Gastroesophageal sphincter (tissue), 4 donors: ENCODE results near the gene WDR20. TPM values are rescaled to one million over a fixed set of nuclear protein-coding genes. Genes with fewer than 3 reads are reported as not detected.
"Not testable (repeated sequence)": the region's sequence is repeated elsewhere in the genome, so short reads cannot be mapped to it uniquely, and the experiment has no call there.

Experiments used
- ATAC-seq: fragments of 150-250 bp; one replicate; pipeline ENCODE4 v1.9.1; 2016; ENCODE audit warnings: mild to moderate bottlenecking, moderate library complexity
- H3K27ac ChIP-seq, 4 donors: fragments of 200-600 bp; sonication (generic) in 3 of 4; 1 replicate in 3 of 4; 2 replicates in 1 of 4; pipeline ENCODE4 v1.5.1; 2016 to 2019
- H3K27me3 ChIP-seq: fragments of 200-600 bp; sonication (generic); one replicate; pipeline ENCODE4 v1.5.1; 2019
- H3K36me3 ChIP-seq, 2 donors: fragments of 200-600 bp; sonication (generic); one replicate each; pipeline ENCODE4 v1.5.1; 2019; ENCODE audit warnings: control low read depth in 1 of 2
- H3K4me1 ChIP-seq, 3 donors: fragments of 200-600 bp; sonication (generic); 1 replicate in 2 of 3; 2 replicates in 1 of 3; pipeline ENCODE4 v1.5.1; 2016 to 2019; ENCODE audit warnings: control low read depth in 2 of 3
- H3K4me3 ChIP-seq, 2 donors: fragments of 200-600 bp; sonication (generic); one replicate each; pipeline ENCODE4 v1.5.1; 2019; ENCODE audit warnings: mild to moderate bottlenecking in 1 of 2, moderate library complexity in 1 of 2
- H3K9me3 ChIP-seq, 3 donors: fragments of 200-600 bp; sonication (generic); one replicate each; pipeline ENCODE4 v1.5.1; 2017 to 2019; ENCODE audit warnings: control low read depth in 2 of 3
- EP300 ChIP-seq: sonication (generic); formaldehyde crosslinking; IDR thresholded peaks from one replicate; pipeline ENCODE4 v1.6.1; 2017; ENCODE audit warnings: antibody characterized with exemption, mild to moderate bottlenecking
- POLR2A ChIP-seq, 2 donors: fragments of 450-650 bp; IDR thresholded peaks; one replicate each; pipeline ENCODE4 v1.6.1; 2017; ENCODE audit warnings: antibody characterized with exemption in 2 of 2, mild to moderate bottlenecking in 2 of 2, moderate library complexity in 1 of 2
- POLR2AphosphoS5 ChIP-seq: sonication (generic); formaldehyde crosslinking; IDR thresholded peaks from one replicate; pipeline ENCODE4 v1.6.1; 2017; ENCODE audit warnings: antibody characterized with exemption
- WGBS, 2 donors: methylation state at CpG; one replicate each; pipeline ENCODE4 v1.1.5; 2018; ENCODE audit warnings: low coverage in 1 of 2; 5-methylcytosine and 5-hydroxymethylcytosine counted together
- total RNA-seq, 4 donors: library from RNA; depleted of rRNA; stranded (reverse); fragments of >200 nt; gene quantifications; one replicate each; pipeline ENCODE4 v1.1.0, GENCODE V29; 2016
- TF ChIP-seq, protein P1 (sequence below), 4 experiments: fragments of 200-600 bp in 2 of 4; fragments of 450-650 bp in 2 of 4; sonication (generic) in 1 of 4; IDR thresholded peaks; one replicate each; pipeline ENCODE4 v1.5.1; 2017 to 2019; ENCODE audit warnings: antibody characterized with exemption in 4 of 4, mild to moderate bottlenecking in 2 of 4, moderate library complexity in 2 of 4

Gene WDR20
- total RNA-seq, 4 donors from 2014 or later, result 24.6 to 33.0 (median 28.9) TPM

DNA sequence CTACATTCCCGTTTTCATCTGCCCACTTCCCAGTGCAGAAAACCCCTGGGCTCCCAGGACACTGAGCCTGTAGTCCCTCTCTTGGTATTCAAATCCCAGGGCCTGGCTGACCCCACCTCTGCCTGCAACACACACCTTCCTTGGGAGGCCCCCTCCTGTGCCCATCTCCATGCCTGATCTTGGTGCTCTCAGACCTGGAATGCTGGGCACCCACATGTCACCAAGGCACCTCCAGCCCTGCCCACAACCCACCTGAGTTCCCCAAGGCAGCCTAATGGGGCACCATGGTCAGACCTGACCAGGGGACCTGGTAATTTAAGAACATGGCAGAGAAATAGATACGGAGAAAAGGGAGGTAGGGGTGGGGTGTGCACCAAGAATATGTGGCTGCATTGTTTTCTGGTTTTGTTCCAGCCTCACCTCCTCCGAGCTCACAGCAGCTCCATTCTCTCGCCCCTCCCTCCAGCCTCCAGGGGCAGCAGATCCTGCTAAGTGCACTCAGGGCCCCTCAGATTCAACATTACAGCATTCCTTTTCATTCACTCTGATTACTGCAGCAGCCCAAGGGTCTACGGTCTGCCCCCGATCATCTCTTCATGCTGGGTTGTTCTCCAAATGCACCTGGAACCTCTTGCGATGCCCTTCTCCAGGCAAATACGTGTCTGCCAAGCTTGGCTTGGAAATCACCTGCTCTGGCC lies 43.7 kb upstream of the WDR20 start:
- H3K9me3 ChIP-seq, result no peaks in the 10 kb centered on the region
- peaks cover 0 to 8% of the 10 kb centered on the region in 2 donors for H3K36me3 ChIP-seq
- TF ChIP-seq EP300, result no peak
- no peak for TF ChIP-seq POLR2A (IDR thresholded peaks at IDR 0.05)
- no peak for TF ChIP-seq POLR2AphosphoS5
- H3K27ac ChIP-seq, result peak overlapping the region in 1 of 4 donors; percentile 27
- H3K27me3 ChIP-seq, result no peaks in the 10 kb centered on the region
- WGBS, 2 donors, result 29 to 47% methylated on average over 7 to 8 of the region's 8 CpGs
- H3K4me3 ChIP-seq, result no peak overlapping the region
- ATAC-seq, result no peak
- peaks cover 0 to 10% (median 0%) of the 10 kb centered on the region in 3 donors for H3K4me1 ChIP-seq

DNA sequence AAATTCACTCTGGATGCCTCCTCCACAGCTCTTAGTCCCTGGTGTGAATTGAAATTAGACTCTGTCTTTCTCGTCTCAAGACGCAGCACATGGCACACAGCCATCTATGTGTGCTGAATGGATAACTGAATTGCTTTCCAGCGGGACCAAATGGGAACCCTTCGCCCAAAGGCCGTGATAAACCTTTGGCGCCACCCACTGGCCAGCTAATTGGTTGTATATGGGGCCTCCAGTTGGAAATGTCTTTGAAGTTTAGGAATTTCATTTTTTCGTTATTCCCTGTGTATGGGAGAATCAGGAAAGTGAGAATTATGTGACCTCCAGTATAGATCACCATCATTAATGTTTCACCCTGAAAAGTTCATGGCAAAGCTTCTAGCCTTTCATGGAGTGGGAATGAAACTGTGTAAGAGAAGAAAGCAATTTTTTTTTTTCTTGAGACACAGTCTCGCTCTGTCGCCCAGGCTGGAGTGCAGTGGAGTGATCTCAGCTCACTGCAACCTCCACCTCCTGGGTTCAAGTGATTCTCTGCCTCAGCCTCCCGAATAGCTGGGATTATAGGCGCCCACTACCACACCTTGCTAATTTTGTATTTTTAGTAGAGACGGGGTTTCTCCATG lies 43.0 kb upstream of the WDR20 start:
- H3K36me3 ChIP-seq, result peaks cover 0 to 15% of the 10 kb centered on the region in 2 donors
- 10 to 31% methylated on average over 8 to 12 of the region's 12 CpGs for WGBS, 2 donors
- no peaks in the 10 kb centered on the region for H3K27me3 ChIP-seq
- peak overlapping the region in 1 of 4 donors; percentile 27 for H3K27ac ChIP-seq
- no peak overlapping the region for H3K4me3 ChIP-seq
- TF ChIP-seq, protein P1, sequence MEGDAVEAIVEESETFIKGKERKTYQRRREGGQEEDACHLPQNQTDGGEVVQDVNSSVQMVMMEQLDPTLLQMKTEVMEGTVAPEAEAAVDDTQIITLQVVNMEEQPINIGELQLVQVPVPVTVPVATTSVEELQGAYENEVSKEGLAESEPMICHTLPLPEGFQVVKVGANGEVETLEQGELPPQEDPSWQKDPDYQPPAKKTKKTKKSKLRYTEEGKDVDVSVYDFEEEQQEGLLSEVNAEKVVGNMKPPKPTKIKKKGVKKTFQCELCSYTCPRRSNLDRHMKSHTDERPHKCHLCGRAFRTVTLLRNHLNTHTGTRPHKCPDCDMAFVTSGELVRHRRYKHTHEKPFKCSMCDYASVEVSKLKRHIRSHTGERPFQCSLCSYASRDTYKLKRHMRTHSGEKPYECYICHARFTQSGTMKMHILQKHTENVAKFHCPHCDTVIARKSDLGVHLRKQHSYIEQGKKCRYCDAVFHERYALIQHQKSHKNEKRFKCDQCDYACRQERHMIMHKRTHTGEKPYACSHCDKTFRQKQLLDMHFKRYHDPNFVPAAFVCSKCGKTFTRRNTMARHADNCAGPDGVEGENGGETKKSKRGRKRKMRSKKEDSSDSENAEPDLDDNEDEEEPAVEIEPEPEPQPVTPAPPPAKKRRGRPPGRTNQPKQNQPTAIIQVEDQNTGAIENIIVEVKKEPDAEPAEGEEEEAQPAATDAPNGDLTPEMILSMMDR (IDR thresholded peaks at IDR 0.05), result peak in 3 of 4 experiments; percentile 71 to 85 (median 76)
- TF ChIP-seq POLR2A (IDR thresholded peaks at IDR 0.05) (no peak), POLR2AphosphoS5 (peak; percentile 31)
- peak; percentile 92 for ATAC-seq
- H3K9me3 ChIP-seq, result no peaks in the 10 kb centered on the region
- peaks cover 0 to 10% (median 0%) of the 10 kb centered on the region in 3 donors for H3K4me1 ChIP-seq

DNA sequence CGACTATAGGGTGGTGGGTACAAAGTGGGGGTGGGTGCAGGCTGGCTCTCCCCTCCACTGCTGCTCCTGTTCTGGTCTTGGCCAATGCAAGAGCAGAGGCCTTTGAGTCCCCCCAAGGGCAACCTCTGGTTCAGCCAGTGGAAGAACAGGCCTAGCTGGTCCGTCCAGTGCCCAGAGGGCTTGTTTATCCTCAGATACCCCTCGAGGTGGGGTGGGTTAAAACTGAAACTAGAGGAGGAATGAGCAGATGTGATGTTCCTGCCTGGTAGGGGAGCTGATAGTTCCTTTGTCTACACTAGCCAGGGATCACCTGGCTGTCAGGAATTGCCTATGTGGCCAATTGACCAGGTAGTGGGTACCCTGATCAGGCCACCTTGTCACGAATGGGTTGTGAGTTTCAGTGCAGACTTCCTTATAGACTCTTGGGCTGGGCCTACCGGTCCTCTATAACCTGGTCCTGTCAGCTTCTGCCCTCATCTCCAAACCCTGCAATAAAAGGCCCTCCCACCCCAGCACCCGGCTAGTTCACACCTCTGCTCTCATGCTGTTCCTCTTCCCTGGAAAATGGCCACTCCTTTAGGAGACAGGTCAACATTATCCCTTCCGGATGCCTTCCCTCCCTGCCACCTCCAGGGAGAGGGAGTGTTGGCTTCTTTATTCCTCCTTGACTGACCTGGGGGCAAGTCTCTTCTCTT lies 42.1 kb upstream of the WDR20 start:
- Histone ChIP-seq H3K36me3 (peaks cover 0 to 17% of the 10 kb centered on the region in 2 donors), H3K4me1 (peaks cover 0 to 10% (median 0%) of the 10 kb centered on the region in 3 donors), H3K27me3 (no peaks in the 10 kb centered on the region), H3K27ac (no peak overlapping the region), H3K9me3 (no peaks in the 10 kb centered on the region), H3K4me3 (no peak overlapping the region)
- TF ChIP-seq, protein P1 (IDR thresholded peaks at IDR 0.05), result no peak
- TF ChIP-seq POLR2A (IDR thresholded peaks at IDR 0.05), result no peak
- no peak for TF ChIP-seq POLR2AphosphoS5
- no peak for TF ChIP-seq EP300
- no peak for ATAC-seq
- 74 to 75% methylated on average over 3 to 6 of the region's 7 CpGs for WGBS, 2 donors

DNA sequence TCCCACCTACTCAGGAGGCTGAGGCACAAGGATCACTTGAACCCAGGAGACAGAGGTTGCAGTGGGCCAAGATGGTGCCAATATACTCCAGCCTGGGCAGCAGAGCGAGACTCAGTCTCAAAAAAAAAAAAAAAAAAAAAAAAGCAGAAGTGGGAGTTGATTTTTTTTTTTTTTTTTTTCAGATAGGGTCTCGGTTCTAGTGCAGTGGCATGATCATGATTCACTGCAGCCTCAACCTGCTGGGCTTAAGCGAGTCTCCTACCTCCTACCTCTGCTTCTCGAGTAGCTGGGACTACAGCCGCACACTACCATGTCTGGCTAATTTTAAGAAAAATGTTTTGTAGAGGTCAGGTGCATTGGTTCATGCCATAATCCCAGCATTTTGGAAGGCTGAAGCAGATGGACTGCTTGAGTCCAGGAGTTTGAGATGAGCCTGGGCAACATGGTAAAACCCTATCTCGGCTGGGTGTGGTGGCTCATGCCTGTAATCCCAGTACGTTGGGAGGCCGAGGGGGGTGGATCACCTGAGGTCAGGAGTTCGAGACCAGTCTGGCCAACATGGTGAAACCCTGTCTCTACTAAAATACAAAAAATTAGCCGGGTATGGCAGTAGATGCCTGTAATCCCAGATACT lies 36.5 kb upstream of the WDR20 start:
- Histone ChIP-seq H3K36me3 (peaks cover 0 to 17% of the 10 kb centered on the region in 2 donors), H3K4me3 (no peak overlapping the region), H3K27ac (no peak overlapping the region), H3K27me3 (no peaks in the 10 kb centered on the region), H3K4me1 (no peaks in the 10 kb centered on the region), H3K9me3 (no peaks in the 10 kb centered on the region)
- no peak for ATAC-seq
- no peak for TF ChIP-seq POLR2A (IDR thresholded peaks at IDR 0.05)
- no peak for TF ChIP-seq EP300
- no peak for TF ChIP-seq POLR2AphosphoS5
- TF ChIP-seq, protein P1 (IDR thresholded peaks at IDR 0.05), result no peak
- 90 to 94% methylated on average over 2 to 9 of the region's 10 CpGs for WGBS, 2 donors

DNA sequence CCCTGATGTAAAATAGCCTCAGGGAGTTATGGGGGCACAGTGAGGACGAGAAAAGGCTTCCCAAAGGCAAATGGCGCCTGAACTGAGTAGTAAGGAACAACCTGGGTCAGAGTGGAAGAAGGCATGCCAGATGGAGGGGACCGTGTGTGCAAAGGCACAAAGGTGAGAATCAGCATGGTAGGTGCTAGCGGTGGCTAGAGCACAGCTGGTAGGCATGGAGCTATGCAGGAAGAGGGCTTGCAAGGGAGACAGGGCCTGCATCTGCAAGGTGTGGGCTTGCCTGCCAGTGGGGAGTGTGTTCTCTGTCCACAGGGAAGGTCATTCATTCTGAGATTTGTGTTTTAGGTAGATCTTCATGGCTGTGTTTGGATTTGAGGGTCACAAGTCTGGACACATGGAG lies 34.3 kb upstream of the WDR20 start:
- TF ChIP-seq EP300, result no peak
- TF ChIP-seq POLR2AphosphoS5, result no peak
- TF ChIP-seq POLR2A (IDR thresholded peaks at IDR 0.05), result no peak
- TF ChIP-seq, protein P1 (IDR thresholded peaks at IDR 0.05), result no peak
- 74% methylated on average over 4 of the region's 4 CpGs; no CpG with 5 or more reads in 1 of the 2 donors for WGBS, 2 donors
- no peaks in the 10 kb centered on the region for H3K4me1 ChIP-seq
- H3K9me3 ChIP-seq, result no peaks in the 10 kb centered on the region
- H3K36me3 ChIP-seq, result peaks cover 0 to 9% of the 10 kb centered on the region in 2 donors
- ATAC-seq, result no peak
- H3K4me3 ChIP-seq, result no peak overlapping the region
- no peak overlapping the region for H3K27ac ChIP-seq
- no peaks in the 10 kb centered on the region for H3K27me3 ChIP-seq

DNA sequence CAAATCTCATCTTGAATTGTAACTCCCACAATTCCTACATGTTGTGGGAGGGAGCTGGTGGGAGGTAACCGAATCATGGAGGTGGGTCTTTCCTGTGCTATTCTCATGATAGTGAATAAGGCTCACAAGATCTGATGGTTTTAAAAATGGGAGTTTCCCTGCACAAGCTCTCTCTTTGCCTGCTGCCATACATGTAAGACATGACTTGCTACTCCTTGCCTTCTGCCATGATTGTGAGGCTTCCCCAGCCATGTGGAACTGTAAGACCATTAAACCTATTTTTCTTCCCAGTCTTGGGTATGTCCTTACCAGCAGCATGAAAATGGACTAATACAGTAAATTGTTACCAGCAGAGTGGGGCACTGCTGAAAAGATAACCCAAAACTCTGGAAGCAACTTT lies 30.4 kb upstream of the WDR20 start:
- not testable (repeated sequence) for H3K4me3 ChIP-seq, H3K36me3 ChIP-seq, ATAC-seq, H3K27me3 ChIP-seq, H3K27ac ChIP-seq, H3K9me3 ChIP-seq, H3K4me1 ChIP-seq
- 100% methylated on average over 1 of the region's 1 CpG for whole genome bisulfite sequencing, 2 donors
